AG09309 (cell line): ENCODE measurements around the gene EXOSC9.

Source experiments
- DNase-seq: peaks from one replicate; pipeline ENCODE4 v3.0.0-alpha.2; 2010; ENCODE audit warnings: low read depth
- H3K4me3 ChIP-seq: 2 replicates; pipeline ENCODE4 v1.5.1; 2011; ENCODE audit warnings: mild to moderate bottlenecking, low read depth, low read length, moderate library complexity; ENCODE audit not compliant: control insufficient read depth
- CTCF ChIP-seq: IDR thresholded peaks from 2 replicates; pipeline ENCODE4 v1.5.1; 2011; ENCODE audit warnings: mild to moderate bottlenecking, low read depth, low read length, inconsistent platforms; ENCODE audit not compliant: insufficient read depth, control insufficient read depth; ENCODE audit errors: missing control alignments

Gene EXOSC9

GRCh38 chr4:121765368-121765705 lies 35.8 kb upstream of the EXOSC9 start:
- no peak for TF ChIP-seq CTCF
- peak overlapping the region; percentile 44 for H3K4me3 ChIP-seq
- no peak for DNase-seq

DNA sequence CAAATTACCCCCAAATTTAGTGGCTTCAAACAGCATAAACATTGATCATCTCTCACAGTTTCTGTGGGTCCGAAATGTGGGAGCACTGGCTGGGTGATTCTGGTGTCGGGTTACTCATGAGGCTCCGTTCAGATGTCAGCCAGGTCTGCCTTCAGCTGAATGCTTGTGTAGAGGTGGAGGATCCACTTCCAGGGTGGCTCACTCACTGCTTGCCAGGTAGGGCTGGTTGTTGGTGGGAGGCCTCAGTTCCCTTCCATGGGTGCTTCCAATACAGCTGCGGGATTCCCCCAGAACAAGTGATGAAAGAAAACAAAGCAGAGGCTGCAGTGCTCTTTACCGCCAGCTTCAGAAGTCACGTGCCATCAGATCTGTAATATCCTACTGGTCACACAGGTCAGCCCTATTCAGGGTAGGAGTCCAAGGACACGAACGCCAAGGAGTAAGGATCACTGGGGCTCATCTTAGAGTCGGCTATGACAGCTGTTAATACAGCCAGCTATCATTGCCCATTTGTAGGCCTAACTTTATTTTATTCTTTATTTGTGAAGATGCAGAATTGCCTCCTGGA lies 35.1 kb upstream of the EXOSC9 start:
- TF ChIP-seq CTCF: no peak
- no peak overlapping the region for H3K4me3 ChIP-seq
- no peak for DNase-seq

DNA sequence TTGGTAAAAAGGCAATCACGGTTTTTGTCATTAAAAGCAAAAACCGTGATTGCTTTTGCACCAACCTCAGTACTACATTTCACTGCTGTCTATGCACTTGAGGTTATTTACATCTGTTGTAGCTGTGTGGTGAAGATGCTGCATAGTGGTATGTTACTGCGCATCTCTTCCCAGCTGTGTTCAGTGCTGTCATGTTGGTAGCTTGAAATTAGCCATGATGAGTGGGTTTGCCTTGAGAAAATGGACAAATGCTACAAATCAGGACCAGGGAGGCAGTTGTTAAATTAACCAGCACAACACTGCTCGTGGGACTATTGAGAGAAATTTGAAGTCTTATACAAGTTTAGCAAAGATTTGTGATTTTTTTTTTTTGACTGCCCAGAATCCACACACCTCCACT lies 34.0 kb upstream of the EXOSC9 start:
- TF ChIP-seq CTCF: no peak
- DNase-seq: no peak
- H3K4me3 ChIP-seq: no peak overlapping the region

DNA sequence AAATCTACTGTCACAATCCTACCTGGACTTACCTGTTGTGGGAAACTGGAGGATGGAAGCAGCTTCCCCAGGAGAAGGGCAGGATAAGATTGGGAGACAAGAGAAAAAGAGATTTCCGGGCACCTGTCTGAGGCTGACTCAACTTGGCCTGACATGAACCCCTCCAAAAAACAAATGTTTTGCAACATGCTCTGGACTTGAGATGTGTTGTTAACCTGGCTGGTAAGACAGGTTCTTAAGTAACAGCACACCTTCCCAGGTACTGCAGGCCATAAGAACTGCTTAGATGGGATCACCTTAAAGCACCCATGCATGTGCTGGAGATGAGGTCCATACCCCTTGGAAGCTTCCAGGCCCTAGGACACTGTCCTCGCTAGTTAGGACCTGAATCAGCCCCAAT lies 31.8 kb upstream of the EXOSC9 start:
- H3K4me3 ChIP-seq: no peak overlapping the region
- no peak for TF ChIP-seq CTCF
- no peak for DNase-seq

- no peak overlapping the region for H3K4me3 ChIP-seq
- TF ChIP-seq CTCF: no peak
- no peak for DNase-seq
These were observed 29.3 kb upstream of the EXOSC9 start for GRCh38 chr4:121771869-121772268.

- TF ChIP-seq CTCF: no peak
- no peak for DNase-seq
- H3K4me3 ChIP-seq: no peak overlapping the region
These were observed 27.2 kb upstream of the EXOSC9 start for GRCh38 chr4:121773883-121774282.
